NCI-H446 (cell line): Measurements from ENCODE around the gene DFFB.

Experiments used
- DNase-seq, 2 experiments: peaks; one replicate each; lab custom pipeline; 2025; lab: John Stamatoyannopoulos, UW

Gene DFFB

DNA sequence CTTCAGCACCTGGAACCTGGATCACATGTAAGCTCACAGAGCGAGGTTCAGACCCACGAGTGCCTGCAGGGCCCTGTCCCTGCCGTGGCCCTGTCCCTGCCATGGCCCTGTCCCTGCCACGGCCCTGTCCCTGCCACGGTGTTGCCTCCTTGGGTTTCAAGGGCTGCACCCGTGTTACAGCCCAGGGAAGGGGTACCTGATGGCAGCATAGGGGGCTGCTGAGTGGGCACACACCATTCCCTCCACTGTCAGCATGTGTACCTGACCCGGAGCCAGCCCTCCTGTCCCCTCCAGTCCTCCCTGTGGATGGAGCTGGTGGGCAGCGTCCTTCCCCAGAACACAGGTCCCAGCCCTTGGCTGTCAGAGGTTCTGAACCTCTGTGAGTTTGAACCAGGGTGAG is 15.3 kb downstream of the DFFB start:
- no peak for DNase-seq

DNA sequence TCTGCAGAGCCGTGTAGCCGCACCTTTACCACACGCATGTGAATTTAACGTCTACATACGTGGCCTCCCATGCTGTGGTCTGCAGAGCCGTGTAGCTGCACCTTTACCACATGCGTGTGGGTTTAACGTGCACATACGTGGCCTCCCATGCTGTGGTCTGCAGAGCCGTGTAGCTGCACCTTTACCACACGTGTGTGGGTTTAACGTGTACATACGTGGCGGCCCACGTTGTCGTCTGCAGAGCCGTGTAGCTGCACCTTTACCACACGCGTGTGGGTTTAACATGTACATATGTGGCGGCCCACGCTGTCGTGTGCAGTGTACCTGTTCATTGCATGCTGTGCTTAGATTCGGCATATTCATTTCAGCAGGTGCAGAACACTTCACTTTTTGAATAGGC is 17.5 kb downstream of the DFFB start:
- no peak for DNase-seq

DNA sequence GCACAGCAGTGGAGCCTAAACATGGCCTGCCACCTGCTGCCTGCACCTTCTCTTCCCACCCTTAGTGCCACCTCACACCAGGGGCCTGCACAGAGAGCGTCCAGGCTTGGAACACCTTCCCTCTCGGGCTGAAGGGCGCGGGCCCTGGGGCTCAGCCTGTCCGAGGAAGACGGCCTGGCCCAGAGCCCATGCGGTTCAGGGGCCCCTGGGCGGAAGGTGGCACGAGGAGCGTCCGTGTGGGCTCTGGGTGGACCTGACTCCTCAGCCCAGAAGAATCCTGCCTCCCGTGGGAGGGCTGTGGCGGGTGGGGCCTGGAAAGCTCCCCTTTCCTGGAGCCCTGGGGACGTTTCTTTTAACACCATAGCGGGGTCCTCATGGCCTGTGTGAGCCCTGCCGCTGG is 19.4 kb downstream of the DFFB start:
- DNase-seq = no peak

DNA sequence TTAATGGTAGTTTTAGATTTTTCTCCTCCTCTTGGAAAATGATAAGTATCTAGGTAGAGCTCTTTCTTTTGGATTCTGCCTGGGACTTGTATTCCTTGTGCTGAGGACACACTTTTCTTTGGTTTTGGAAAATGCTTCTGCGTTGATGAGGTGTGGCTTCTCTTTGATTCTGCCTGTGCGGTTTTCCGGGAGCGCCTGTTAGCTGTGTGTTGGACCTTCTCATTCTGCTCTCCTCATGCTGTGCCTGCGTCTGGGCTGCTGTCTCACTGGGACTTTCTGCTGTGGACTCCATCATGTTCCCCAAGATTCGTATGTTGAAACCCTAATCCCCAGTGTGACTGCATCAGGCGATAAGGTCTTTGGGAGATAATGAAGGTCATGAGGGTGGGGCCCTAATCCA is 21.8 kb downstream of the DFFB start:
- DNase-seq = no peak

DNA sequence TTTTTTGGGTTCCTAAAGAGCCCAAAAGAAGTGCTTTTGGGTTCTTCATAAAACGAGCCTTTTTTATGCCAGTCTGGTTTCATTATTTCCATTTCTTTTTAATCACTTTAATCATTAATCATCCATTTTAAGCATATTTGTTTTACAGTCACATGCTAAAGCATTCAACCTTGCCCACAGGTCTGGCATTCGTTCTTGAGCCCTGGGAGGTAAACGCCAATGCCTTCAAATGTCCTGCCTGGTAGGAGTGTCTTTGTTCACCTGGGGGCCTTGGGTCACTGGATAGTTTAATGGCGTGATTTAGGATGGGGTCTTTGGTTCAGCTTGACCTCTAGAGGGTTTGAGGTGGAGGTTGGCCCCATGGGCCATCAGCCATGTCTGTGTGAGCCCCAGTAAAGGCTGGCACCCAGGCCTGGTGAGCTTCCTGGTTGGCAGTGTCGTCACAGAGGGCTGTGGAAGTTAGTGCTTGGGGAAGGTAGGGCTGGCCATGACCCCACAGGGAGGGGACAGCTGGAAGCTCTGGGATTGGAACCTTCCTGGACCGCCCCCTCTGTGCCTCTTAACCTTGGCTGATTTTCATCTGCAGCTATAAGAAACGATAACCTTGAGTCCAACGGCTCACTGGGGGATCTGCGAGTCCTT is 22.6 kb downstream of the DFFB start:
- no peak for DNase-seq

DNA sequence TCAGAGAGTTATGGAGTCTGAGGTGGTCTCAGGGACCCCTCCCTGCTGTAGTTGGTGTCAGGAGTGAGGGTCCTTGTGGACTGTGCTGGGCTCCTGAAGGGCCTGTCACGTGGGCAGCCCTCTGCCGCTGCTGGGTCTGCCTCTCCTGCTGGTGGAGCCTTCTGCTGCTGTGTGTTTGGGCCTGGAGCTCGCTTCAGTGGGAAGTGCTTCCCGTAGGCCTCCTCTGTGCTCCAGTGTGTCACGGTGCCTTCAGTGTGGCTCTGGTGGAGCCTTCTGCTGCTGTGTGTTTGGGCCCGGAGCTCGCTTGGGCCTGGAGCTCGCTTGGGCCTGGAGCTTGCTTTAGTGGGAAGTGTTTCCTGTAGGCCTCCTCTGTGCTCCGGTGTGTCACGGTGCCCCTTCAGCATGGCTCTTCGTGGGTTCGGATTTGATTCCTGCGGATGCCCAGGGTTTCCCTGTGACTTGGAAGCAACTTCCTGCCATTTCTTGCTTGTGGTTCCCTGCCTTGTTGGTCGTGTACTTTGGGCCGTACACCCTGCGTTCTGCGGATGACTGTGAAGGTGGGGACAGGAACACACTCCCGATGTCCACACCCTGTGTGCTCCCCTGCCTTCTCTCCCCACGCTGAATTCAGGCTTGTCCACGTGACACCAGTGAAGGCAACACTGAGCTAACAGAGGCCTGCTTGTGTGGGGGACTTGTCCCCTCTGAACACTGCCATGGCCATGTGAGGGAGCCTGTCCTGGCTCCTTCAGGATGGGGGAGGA is 23.3 kb downstream of the DFFB start:
- DNase-seq = no peak

DNA sequence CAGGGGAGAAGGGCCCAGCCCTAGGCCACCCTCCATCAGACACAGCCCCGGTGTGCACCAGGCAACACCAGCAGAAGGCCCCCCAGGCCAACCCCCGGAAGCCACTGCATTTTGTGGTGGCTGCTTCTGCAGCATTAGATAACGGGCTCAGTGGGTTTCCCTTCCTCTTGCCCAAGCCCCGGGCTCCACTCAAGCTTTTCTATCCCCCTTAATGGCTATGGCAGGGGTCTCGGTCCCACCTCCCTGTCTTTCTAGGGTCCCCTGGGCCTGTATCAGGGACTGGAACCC is 23.9 kb downstream of the DFFB start:
- no peak for DNase-seq

DNA sequence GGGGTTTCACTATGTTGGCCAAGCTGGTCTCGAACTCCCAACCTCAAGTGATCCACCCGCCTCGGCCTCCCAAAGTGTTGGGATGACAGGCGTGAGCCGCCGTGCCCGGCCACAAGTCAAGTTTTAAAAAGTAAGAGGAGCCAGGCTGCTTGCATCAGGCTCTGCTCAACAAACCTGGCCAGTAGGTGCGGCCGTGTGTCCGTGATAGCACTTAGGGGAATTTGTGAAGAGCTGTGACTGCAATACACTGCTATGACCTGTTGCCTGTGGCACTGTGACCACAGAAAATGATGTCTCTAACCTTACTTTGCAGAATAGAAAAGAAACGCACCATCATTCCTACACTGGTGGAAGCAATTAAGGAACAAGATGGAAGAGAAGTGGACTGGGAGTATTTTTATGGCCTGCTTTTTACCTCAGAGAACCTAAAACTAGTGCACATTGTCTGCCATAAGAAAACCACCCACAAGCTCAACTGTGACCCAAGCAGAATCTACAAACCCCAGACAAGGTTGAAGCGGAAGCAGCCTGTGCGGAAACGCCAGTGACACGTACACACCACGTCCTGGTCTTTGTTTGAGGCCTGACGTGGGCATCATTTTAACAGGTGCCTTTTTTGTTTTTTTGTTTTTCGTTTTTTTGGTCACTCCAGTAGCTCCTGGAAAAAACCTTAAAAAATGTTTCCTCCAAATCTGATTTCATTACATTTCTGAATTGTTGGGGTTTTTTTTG is 26.1 kb downstream of the DFFB start:
- no peak for DNase-seq

DNA sequence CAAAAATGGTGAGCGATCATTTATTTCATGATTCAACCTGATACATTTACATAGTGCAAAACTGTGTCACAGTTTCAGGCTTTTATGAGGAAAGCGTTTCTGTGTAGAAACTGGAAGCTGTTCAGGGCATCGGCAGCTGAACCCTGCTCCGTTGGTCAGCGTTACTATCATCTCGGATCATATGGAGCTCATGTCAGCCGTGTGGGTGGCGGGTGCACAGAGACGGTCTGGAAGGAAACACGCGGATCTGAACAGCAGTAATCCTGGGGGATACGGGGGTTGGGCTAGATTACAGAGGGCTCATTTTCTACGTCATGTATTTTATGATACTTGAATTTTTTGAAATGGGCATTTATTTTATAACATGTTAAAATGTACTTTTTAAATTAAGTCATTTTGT is 27.7 kb downstream of the DFFB start:
- no peak for DNase-seq

DNA sequence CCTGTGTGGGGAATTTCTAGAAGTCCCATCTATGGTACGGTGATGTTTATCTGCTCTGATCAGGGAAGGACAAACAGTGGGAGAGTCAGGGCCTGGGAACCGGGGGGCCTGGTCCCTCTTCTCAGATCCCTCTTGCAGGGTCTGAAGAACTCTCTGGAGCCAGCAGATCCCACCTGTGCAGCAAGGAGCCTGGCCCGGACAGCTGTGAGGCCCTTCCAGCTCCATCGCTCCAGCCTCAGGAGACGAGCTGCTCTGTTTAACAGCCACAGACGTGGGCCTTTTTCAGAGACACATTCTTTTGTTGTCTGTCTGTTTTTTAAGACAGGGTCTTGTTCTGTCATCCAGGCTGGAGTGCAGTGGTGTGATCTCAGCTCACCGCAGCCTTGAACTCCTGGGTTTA is 28.3 kb downstream of the DFFB start:
- DNase-seq = no peak

DNA sequence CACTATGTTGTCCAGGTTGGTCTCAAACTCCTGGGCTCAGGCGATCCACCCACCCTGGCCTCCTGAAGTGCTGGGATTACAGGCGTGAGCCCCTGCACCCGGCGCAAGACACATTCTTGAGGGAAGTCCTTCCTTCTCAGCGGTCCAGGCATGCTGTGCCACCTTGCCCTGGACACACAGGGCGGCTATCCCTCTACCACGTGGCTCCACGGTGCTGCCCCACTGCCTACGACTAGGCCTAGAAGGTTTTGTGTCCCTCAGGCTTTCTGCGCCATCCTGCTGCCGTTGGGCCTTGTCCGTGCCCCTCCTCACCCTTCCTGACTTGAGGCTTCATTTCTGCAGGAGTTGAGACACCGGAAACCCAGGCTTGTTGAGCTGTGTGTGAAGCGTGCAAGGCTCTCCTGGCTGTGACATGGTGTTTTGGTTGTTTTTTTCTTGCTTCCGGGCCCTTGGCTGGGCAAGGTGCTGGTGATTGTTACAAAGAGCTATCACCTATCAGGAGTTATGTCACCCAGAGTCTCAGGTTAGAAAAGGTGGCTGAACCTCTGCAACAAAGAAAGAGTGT is 28.9 kb downstream of the DFFB start:
- no peak for DNase-seq

DNA sequence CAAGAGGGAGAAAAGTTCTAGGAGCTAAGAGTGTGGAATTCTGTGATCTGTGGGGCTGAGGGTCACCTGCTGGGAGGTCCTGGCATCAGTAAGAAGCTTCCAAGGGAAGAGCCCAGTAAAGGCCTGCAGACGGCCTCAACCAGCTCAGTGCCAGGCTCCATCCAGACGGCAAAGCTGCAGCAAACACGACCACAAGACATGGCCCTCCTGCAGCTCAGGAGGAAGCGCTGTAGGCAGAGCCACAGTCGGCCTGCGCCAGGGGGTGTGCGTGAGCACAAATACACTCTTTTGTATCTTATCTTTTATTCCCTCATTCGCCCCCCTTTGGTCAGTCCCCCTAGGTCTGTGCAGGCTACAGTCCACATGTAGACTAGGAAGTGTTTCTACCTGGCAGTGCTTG is 29.4 kb downstream of the DFFB start:
- DNase-seq = no peak

DNA sequence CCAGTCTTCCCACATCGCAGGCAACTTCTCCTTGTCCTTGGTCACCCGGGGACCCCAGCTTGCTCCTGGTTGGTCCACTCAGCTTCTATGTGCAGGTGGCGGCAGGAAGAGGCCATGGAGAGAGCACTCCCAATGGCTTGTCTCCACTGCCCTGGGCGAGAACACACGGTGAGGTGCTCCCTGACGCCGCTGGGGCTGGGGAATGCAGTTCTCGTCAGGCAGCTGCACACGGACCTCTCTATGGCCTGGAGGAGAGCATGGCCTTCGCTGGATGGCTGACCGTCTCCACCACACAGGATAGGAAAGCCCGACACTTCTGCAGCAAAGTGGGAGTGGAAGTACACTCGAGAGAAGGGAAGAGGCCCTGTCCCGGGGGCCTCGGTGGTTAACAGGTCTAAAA is 31.0 kb downstream of the DFFB start:
- DNase-seq = no peak

DNA sequence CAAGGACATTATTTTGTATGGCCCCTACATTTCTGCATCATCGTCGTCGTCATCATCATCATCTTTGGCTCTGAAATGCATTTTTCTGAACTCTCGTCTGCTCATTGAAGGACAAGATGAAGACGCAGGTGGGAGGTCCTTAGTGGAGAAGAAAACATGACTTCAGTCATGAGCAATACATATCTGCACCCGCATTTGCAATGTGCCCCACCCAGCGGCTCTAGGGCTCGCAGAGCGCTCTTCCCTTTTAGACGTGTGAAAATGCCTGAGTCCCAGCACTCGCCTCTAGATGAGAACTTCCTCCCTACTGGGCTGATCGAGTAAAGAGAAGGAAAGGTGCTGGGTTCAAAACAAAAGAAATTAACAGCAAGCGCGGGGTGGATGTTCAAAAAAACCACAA is 32.7 kb downstream of the DFFB start:
- no peak for DNase-seq

DNA sequence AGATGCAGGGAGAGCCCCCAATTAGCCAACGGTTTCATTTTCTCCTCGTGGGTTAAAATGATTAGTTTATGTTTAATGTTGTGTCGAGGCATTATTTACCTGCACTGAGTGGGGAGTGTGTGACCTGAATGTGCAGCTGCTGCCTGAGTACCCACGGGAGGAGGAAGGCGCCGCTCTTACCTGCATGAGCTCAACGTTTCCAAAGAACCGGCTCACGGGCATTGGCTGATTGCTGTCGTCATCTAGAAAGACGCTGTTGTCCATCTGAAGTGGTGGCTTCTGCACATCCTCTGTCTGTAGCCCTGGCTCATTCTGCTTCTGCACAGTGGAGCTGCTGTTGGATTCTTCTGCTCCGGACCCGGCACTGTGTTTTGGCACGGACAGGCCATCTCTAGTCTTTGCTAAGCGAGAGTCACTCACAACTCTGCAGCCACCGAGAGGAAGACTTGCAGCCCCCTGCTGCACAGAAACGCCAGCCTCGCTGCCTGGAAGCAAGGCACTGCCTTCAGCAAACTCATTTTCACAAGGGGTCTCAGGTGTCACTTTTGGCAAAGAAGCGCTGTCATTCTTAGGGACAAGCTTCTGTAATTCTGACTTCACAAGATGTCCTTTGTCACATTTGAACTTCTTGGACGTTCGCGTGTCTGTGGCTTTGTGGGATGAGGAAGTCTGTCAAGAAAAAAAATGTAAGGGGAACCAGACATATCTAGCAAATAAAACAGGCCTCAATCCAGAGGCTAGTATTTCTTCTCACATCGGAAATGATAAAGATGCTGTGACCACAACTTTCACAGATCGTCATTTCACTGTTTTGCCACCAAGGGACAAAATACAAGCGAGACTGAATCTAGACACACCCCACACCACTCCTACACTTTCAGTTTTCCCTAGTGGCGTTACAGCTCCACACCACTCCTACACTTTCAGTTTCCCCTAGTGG is 33.4 kb downstream of the DFFB start:
- no peak for DNase-seq

DNA sequence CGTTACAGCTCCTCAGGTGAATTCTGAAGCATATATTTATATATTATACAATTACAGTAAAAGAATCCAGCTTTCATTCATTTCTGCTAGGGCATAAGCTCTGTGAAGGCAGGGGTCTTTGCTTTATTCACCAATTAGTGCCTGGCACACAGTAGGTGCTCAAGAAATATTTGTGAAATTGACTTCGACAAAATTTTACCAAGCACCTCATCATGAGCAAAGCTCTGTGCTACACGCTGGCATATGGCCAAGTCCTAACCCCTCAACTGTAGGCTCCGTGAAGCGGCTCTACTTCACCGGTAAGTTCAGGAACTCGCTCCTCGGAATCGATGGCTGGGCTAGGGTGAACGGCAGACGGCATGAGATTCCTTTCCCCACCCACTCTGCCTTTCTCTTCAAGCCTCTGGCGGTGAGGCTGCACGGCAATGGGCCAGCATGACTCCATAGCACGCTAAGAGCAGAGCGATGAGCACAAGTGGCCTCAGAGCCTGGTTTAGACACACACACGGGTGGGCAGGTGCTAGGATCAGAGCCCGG is 34.1 kb downstream of the DFFB start:
- no peak for DNase-seq

DNA sequence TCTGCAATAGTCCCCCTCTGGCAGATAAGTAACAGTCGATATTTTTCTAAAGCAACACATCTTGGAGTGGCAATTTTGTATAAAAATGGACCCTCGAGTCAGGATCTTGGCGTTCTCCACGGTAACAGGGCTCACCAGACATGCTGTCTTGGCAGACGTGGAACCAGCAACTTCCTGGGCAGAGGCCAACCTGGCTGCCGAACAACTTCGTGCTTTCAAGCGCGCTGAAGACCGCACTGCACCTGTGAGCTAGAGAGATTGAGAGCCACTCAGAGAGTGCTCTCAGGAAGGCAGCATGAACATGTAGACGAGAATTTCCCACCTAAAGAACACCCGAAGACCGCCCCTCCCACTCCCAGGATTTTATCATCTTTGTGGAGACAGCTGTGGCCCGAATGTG is 35.5 kb downstream of the DFFB start:
- DNase-seq = peak; percentile 20 to 30

DNA sequence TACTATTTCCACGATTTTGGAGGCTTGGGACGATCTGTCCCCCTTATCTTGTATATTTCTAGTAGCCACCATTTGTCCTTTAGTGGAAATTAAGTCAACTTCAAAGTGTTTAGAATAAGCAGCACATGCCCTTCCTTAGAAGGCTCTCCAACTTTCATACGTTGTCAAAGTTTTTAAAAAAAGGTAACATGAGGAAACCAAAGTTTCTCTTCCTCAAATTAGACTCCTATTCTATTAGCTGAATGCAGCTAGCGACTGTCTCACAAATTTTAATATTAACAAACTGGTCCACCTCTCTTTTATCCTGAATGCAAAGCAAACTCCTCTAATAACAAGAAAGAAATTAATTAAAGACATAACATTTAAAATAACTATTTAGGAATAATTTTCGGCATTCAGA is 35.9 kb downstream of the DFFB start:
- DNase-seq = no peak

DNA sequence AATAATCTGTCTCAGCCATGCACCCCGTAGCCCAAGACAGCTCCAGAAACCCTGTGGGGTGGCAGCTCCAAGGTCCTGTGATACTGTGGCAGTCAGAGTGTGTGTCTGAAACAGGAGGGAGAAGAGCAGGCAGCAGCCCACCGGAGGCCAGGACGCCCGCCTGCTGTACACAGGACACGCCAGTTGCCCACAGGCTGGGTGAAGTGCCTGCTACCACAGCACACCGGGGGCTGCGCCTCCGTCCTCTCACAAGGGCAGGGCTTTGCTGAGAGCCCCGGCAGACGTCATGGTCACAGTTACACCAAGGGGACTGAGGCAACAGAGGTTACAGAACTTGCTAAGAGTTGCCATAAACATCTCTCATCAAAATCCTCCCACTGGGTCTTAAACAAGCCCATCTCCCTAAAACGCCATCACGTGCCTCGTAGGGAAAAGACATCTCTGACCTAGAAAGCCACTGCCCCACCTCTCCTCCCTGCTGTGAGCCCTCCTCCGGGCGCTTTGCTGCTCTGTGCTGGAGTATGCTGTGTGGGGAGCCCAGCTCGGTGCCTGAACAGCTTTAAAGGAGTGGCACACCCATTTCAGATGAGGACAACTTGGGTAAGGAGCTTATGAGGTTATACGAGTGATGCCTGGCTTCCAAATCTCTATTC is 37.5 kb downstream of the DFFB start:
- no peak for DNase-seq

DNA sequence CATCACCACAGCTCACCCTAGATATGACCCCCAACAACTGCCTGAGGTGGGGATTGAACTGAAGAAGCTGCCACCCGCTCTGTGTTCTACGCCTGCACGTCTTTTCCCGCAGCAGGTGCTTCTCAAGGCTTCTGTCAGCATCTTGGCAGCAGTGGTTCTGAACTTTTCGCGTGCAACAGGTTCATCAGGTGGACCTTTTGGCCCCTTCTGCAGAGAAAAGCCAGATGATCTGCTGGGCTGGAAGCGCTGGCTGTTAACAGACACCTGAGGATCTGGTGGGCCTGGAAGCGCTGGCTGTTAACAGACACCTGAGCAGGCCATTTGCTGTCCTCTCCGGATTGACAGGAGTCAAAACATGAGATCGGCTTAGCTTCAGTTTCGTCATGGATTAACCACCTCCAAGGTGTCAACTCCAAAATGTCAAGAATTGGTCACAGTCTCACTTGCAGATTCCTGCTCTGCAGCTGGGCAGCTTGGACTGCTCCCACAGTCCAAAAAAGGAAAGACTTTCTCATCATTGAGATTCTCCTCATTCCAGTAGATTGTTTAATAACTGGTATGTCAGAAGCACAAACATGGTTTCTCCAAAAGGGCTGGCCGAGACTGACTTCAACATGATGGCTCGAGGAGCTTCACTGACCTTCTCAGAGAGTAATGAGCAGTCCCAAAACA is 38.1 kb downstream of the DFFB start:
- no peak for DNase-seq

DNA sequence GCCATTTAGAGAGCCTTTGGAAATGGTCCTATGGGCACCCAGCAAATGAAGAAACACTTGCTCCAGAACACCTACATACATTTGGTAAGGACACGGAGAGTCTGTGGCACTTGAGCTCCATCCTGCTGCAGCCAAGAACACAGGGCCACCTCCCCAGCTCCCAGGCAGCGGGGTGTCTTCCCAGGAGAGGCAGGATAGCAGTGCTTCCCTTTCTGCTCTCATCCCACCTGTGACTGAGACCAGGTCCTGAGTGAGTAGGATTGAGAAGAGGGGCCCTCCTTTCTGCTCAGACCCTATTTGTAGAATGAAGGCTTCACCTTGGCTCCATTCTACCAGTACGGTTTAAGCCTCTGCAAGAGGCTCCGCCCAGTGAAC is 38.7 kb downstream of the DFFB start:
- no peak for DNase-seq
